VCaP (cell line): ENCODE data around the gene BID.
"Not testable (repeated sequence)": the region's sequence is repeated elsewhere in the genome, so short reads cannot be mapped to it uniquely, and the experiment has no call there.

Source experiments
- H3K27ac ChIP-seq: fragments of 450-650 bp; 2 replicates; pipeline ENCODE4 v1.5.1; 2017
- CTCF ChIP-seq: fragments of 450-650 bp; conservative IDR thresholded peaks from 2 replicates; pipeline ENCODE4 v1.5.1; 2017; ENCODE audit warnings: mild to moderate bottlenecking, moderate library complexity

BID gene

GRCh38 chr22:17772958-17773605 is 1.2 kb downstream of the BID start:
- TF ChIP-seq CTCF, result no peak
- peak overlapping the region; percentile 83; the same call in 1 of the 2 replicates for H3K27ac ChIP-seq

DNA sequence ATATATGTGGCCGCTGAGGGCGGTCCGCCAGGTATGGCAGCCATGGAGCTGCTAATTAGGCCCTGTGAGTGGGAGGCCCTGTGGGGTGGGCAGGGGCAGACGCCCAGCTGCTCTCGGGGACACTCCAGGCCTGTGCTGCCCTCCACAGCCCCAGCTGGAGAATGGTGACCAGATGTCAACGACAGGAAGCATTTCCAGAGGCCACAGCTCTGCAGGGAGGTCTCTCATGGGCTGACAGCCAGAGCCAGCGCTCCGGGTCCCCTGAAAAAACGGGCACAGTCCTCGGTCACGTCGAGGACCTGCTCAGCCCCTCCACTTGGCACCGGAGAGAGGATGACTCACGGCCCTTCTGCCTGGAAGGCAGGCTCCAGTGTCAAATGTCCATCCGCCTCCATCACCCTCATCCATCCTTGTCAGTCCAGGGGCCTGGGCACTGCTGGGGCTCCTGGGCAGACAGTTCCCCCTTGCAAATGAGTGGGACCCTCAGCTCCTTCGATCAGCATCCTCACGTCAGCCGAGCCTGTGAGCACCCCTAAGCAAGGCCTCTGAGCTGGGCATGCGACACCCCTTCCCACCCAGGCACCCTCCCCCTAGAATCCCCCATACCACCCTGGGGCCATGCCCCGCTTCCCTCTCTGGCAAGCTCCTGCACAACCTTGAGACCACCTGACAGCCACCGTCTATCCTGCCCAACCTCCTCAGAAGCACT is 1.9 kb downstream of the BID start:
- H3K27ac ChIP-seq, result peak overlapping the region; percentile 83; the same call in 1 of the 2 replicates
- no peak for TF ChIP-seq CTCF

DNA sequence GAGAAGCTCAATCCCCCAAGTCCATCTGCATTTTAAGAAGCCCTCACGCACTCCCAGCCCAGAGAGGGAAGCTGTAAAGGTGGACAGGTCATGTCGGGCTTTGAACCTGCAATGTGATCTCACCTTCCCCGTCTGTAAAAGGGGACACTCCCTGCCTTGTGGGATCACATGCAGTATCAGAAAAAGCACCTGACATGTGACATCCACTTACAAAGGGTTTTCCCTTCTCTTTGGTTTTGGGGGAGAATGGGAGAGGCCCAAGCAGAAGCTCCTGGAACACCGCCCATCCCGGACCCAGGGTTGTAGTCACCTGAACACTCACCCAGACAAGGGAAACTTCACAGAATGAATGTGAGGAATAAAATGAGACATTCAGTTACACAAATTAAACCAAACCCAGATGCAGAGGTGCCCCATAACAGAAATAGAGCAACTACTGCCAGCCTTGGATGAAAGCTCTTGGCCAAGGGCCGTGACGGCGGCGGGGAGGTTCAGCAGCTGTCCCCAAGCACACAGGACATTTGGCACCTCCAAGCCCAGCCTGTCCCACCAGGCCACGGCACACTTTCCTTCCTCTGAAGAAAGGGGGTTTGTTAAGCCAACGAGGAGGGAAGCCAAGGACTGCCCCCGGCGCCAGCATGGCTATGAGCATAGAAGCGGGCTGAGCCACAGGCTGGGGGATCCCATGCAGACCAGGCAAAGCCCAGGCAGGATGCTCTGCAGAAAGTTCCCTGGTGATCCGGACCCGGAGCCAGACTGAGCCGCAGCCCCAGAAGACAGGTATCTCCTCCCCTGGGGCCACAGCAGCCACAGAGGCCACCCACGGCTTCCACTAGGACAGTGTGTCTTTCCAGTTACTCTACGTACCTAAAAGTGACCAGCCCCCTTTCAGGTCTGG is 3.8 kb downstream of the BID start:
- TF ChIP-seq CTCF, result no peak
- H3K27ac ChIP-seq, result no peak overlapping the region

GRCh38 chr22:17769716-17770082 is 4.6 kb downstream of the BID start:
- TF ChIP-seq CTCF, result no peak
- H3K27ac ChIP-seq, result no peak overlapping the region

GRCh38 chr22:17769013-17769715 is 5.1 kb downstream of the BID start:
- no peak overlapping the region for H3K27ac ChIP-seq
- TF ChIP-seq CTCF, result no peak

- H3K27ac ChIP-seq, result no peak overlapping the region
- TF ChIP-seq CTCF, result no peak
Observed at GRCh38 chr22:17767233-17768065, 6.8 kb downstream of the BID start.

GRCh38 chr22:17764852-17765251 is 9.4 kb downstream of the BID start:
- H3K27ac ChIP-seq, result not testable (repeated sequence)
